GM18520 (cell line): ENCODE data around the gene GLI1.
"Not testable (repeated sequence)": the region's sequence is repeated elsewhere in the genome, so short reads cannot be mapped to it uniquely, and the experiment has no call there.

Experiments used
- ATAC-seq: cut with Tn5 transposase; IDR thresholded peaks from one replicate; pipeline ENCODE4 v1.9.1; 2021; ENCODE audit not compliant: unreplicated experiment

GLI1 gene

GRCh38 chr12:57459750-57460467 lies at the start of gene GLI1:
GLI1 (plus strand) TSS chr12:57459785; CDS start chr12:57463692, 3,907 bp downstream.
- no peak for ATAC-seq

DNA sequence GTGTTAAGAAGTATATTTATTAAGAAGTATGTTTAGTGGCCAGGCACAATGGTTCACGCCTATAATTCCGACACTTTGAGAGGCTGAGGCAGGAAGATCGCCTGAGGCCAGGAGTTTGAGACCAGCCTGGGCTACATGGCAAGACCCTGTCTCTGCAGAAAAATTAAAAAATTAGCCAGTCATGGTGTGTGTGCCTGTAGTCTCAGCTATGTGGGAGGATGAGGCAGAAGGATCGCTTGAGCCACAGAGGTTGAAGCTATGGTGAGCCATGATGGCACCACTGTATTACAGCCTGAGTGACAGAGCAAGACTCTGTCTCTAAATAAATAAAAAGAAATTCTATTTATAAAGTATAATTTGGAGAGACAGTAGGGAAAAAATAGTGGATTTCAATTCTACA lies 49.1 kb upstream of the GLI1 start:
- ATAC-seq = no peak

DNA sequence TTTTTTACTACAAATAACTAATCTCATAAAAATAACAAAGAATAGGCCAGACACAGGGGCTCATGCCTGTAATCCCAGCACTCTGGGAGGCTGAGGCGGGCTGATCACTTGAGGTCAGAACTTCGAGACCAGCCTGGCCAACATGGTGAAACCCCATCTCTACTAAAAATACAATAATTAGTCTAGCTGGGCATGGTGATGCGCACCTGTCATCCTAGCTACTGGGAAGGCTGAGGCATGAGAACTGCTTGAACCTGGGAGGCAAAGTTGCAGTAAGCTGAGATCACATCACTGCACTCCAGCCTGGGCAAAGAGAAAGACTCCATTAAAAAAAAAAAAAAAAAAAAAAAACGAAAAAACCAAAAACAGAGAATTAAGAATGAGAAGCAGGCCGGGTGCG lies 45.4 kb upstream of the GLI1 start:
- ATAC-seq = not testable (repeated sequence)

- no peak for ATAC-seq
Measured at GRCh38 chr12:57415088-57415487, 44.5 kb upstream of the GLI1 start.

GRCh38 chr12:57416039-57416996 lies 43.3 kb upstream of the GLI1 start:
- ATAC-seq = no peak

DNA sequence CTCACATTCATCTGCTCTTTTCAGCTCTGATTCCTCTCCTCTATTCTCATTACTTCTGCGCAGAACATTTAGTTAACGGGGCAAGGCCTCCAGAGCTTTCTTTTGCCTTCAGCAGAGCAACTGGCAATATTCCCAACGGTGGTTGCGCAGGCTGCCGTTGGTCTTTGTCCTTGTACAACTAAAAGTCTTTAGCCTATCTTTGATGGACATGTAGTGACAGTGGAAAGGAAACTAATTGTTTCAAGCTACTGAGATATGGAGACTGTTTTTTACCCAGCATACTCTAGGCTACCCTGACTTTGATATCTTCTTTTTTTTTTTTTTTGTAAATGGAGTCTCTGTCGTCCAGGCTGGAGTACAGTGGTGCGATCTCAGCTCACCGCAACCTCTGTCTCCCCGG lies 41.3 kb upstream of the GLI1 start:
- no peak for ATAC-seq

DNA sequence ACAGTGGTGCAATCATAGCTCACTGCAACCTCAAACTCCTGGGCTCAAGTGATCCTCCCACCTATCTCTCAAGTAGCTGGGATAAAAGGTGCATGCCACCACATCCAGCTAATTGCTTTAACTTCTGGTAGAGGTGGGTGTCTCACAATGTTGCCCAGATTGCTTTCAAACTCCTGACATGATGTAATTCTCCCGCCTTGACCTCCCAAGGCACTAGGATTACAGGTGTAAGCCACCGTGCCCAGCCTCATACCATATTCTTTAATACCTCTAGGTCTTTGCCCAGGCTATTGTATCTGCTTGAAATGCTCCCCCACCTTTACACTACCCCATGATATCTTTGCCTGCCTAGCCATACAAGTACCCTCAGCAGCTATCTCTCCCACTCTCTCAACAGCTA lies 40.1 kb upstream of the GLI1 start:
- ATAC-seq = no peak

GRCh38 chr12:57420482-57420881 lies 39.1 kb upstream of the GLI1 start:
- ATAC-seq = no peak

GRCh38 chr12:57426948-57427347 lies 32.6 kb upstream of the GLI1 start:
- ATAC-seq = not testable (repeated sequence)

- ATAC-seq = no peak
Measured at GRCh38 chr12:57428965-57429364, 30.6 kb upstream of the GLI1 start.

DNA sequence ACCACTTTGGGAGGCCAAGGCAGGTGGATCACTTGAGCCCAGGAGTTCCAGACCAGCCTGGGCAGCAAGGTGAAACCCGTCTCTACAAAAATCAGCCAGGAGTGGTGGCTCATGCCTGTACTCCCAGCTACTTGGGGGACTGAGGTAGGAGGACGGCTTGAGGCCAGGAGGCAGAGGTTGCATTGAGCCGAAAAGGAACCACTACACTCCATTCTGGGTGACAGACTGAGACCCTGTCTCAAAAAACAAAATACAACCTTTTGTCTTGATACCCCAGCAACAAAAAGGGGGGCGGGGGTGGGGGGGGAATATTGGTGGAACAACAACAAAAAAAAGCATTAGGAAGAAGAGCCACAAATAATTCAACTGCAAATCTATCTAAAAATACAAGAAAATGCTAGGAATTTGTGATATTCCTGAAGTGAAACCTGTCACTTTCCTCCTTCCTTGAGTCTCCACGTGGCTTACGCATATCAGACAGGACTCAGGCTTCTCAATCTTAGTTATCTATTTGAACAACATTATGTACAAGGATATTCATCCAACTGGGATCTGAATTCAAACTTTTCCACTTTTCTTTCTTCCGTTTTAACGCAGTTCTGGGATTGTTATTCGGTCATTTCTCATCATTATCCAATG lies 30.0 kb upstream of the GLI1 start:
- no peak for ATAC-seq

GRCh38 chr12:57430112-57430930 lies 29.3 kb upstream of the GLI1 start:
- ATAC-seq = peak; percentile 33

GRCh38 chr12:57430931-57431566 lies 28.5 kb upstream of the GLI1 start, which contains the start of gene R3HDM2:
R3HDM2 (minus strand) TSS chr12:57431043; CDS start chr12:57310428, 120,615 bp downstream.
- peak; percentile 92 for ATAC-seq

GRCh38 chr12:57431654-57432188 lies 27.9 kb upstream of the GLI1 start:
- no peak for ATAC-seq

DNA sequence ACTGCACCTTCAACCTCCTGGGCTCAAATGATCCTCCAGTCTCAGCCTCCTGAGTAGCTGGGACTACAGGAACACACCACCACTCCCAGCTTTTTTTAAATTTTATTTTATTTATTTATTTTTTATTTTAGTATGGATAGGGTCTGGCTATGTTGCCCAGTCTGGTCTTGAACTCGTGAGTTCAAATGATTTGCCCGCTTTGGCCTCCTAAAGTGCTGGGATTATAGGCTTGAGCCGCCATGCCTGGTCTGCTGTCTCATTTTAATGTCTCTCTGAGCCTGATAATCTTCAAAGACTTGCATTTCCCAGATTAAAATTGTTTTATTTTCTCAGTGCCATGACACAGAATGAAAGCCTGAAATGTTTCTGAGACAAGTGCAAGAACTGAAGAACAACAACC lies 26.2 kb upstream of the GLI1 start:
- ATAC-seq = no peak

GRCh38 chr12:57434517-57435223 lies 24.9 kb upstream of the GLI1 start, which contains the start of gene INHBC:
INHBC (plus strand) TSS chr12:57434784; CDS start chr12:57434887, 103 bp downstream.
- no peak for ATAC-seq

DNA sequence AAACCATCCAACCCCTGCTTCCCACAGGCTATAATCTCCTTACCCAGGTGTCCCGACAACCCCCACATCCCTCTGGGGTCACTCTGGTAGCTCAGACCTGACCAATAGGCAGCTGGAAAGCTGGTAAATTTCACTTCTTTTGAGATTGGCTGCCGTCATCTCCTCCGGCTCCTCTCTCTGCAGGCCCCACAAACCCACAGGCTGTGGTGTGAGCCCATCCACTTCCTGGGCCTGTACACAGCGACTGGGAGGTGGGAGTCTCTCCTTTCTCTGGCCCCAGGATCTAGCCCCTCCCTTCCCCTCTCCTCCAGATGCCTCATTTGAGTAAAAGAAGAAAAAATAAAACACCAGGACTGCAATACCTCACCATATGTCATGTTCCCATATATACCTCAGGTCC lies 24.3 kb upstream of the GLI1 start:
- ATAC-seq = no peak

DNA sequence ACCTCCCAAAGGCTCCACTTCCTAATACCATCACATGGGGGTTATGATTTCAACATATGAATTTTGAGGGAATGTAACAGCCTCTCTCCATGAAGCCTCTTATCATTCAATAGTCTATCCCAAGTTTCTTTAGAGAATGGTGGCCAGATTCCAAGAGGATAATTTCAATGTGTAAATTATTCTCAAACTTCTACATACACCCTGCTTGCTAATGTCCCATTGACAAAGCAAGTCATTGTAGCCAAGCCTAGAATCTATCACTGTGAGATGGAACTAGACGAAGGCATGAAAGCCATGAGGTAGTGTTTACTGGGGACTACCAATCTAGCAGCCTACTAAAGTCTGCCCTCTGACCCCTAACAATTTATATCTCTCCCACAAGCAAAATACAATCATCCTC lies 21.2 kb upstream of the GLI1 start:
- ATAC-seq = no peak

DNA sequence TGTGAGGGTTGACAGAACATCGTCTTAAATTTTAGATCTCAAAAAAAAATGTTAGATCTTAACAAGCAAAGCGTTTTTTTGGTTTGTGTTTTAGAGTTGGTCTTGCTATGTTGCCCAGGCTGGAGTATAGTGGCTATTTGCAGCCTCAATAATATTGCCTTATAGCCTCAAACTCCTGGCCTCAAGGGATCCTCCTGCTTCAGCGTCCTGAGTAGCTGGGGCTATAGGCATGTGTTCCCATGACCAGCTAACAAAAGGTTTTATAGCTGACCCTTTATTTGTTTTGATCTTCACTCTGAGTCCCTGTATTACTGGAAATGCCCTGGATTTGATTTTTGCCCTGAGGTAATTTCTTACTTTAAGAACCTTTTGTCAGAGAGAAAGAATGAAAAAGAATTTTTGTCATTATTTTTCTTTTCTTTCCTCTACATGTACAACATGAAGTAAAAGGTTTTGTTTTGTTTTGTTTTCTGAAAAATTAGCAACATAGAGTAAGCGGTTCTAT lies 19.8 kb upstream of the GLI1 start:
- ATAC-seq = no peak
